ENCODE data around the gene TULP1. TPM values are rescaled to one million over a fixed set of nuclear protein-coding genes. Genes with fewer than 3 reads are reported as not detected.

The TULP1 gene
- total RNA-seq, 1 experiment from 2014 or later: not detected

DNA sequence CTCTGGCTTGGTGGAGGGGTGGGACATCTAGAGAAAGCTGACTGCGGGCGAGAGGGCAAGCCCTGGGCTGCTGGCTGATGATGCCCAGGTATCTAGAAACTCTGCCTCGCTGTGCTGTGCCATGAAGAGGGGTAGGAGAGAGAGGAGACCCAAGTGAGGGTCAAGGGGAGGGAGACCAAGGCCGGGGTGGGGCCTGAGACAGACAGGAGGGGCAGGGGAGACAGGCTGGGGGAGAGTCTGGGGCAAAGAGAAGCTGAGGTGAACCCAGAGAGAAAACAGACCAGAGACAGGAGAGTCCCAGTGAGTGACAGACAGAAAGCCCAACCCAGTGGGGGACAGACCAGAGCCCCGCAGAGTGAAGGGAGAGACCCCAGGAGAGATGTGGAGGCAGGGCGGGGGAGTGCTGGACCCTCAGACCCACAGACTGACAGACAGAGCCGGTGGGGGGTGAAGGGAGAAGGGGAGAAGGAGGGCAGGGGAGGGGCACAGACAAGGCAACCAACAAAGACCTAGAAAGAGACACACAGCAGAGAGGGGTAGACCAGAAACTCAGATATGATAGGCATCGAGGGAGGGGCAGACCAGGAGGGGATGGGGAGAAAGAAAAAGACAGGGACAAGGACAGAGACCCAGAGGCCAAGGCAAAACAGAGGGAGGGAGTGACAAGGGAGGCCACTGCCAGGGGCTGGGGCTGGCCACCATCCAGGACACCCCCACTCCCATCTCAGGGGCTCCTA lies 21.7 kb downstream of the TULP1 start (continued):
- TF ChIP-seq, protein P1, sequence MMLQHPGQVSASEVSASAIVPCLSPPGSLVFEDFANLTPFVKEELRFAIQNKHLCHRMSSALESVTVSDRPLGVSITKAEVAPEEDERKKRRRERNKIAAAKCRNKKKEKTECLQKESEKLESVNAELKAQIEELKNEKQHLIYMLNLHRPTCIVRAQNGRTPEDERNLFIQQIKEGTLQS (IDR thresholded peaks at IDR 0.05): no peak
- TF ChIP-seq, protein P2, sequence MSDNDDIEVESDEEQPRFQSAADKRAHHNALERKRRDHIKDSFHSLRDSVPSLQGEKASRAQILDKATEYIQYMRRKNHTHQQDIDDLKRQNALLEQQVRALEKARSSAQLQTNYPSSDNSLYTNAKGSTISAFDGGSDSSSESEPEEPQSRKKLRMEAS (IDR thresholded peaks at IDR 0.05): no peak

DNA sequence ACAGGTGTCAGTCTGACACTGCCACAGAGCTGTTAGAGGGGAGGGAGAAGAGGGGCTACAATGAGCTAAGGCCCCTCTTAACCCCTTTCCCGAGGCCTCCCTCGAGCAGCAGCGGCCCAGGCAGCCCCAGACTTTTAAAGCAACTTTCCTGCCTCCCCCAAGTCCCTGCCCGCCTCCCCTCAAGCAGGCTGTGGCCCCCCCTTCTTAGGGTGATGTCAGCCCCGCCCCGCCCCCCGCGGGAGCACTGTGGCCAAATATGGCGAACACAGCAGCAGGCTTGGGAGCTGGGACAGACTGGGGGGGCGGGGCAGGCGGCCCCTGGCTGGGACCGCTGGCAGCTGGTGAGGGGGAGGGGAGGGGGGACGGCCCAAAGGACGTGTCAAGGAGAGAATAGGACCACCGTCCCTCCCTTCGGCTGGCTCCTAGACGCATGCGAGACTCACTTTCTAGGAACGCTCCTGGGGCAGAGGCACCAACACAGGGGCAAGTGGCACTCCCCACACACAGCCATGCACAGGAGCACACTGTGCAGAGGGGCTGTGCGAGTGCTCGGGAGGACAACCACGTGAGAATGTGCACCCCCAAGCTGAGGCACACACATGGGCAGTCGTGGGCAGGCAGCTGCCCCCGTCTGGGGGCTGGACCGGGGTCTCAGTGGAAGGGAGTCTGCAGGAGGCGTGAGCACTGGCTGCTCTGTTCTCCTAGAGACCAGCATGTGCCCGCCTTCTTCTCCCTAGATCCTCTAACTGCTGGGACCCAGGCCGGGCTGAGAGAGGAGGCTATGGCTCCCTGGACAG lies 22.5 kb downstream of the TULP1 start:
- CTCF ChIA-PET: no interaction called here
- H2AFZ ChIP-seq (ENCODE audit: low read depth, low read length, poor library complexity, severe bottlenecking): no peak overlapping the region
- no peaks in the 10 kb centered on the region for H3K36me3 ChIP-seq (ENCODE audit: control insufficient read depth in 1 of 2, insufficient read depth in 2 of 2, low read length in 2 of 2)
- no peak overlapping the region for H3K27ac ChIP-seq (ENCODE audit: low read depth, low read length)
- DNase-seq (ENCODE audit: low read depth, low spot score): no peak
- RAD21 ChIA-PET (ENCODE audit: low non-redundant PET in 1 of 2, low total read pairs in 2 of 2, uncharacterized antibody in 2 of 2, unreplicated experiment in 2 of 2): no interaction called here
- intact Hi-C loops (cut with micrococcal nuclease): no loop called here
- no TSS peak for BruUV-seq (replicated peaks)
- TF ChIP-seq TCF7L2 (IDR thresholded peaks at IDR 0.05; ENCODE audit: borderline replicate concordance, extremely low read depth, insufficient read depth, insufficient read length) (no peak), SP1 (IDR thresholded peaks at IDR 0.05; ENCODE audit: low read depth) (no peak), SIN3A (IDR thresholded peaks at IDR 0.05; ENCODE audit: low read depth) (no peak)
- TF ChIP-seq, protein P3, sequence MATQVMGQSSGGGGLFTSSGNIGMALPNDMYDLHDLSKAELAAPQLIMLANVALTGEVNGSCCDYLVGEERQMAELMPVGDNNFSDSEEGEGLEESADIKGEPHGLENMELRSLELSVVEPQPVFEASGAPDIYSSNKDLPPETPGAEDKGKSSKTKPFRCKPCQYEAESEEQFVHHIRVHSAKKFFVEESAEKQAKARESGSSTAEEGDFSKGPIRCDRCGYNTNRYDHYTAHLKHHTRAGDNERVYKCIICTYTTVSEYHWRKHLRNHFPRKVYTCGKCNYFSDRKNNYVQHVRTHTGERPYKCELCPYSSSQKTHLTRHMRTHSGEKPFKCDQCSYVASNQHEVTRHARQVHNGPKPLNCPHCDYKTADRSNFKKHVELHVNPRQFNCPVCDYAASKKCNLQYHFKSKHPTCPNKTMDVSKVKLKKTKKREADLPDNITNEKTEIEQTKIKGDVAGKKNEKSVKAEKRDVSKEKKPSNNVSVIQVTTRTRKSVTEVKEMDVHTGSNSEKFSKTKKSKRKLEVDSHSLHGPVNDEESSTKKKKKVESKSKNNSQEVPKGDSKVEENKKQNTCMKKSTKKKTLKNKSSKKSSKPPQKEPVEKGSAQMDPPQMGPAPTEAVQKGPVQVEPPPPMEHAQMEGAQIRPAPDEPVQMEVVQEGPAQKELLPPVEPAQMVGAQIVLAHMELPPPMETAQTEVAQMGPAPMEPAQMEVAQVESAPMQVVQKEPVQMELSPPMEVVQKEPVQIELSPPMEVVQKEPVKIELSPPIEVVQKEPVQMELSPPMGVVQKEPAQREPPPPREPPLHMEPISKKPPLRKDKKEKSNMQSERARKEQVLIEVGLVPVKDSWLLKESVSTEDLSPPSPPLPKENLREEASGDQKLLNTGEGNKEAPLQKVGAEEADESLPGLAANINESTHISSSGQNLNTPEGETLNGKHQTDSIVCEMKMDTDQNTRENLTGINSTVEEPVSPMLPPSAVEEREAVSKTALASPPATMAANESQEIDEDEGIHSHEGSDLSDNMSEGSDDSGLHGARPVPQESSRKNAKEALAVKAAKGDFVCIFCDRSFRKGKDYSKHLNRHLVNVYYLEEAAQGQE (IDR thresholded peaks at IDR 0.05; ENCODE audit: low read depth): no peak
- no peaks in the 10 kb centered on the region for H3K9me3 ChIP-seq (ENCODE audit: control insufficient read depth in 1 of 2, insufficient read depth in 1 of 2, low read depth in 1 of 2, low read length in 2 of 2)
- 0 out of 2 replicates have a peak overlapping the region, but pooled peaks have one; percentile 14 for H3K9ac ChIP-seq (ENCODE audit: low read length)
- H3K79me2 ChIP-seq (ENCODE audit: insufficient read depth, low read length): peaks cover 62% of the 10 kb centered on the region
- POLR2A ChIA-PET: interaction anchor here (8.1 kb wide), 1 partner anchor 18 kb away, joined by 48 read pairs; no protein-coding TSS in a partner anchor
- no peaks in the 10 kb centered on the region for H3K27me3 ChIP-seq (ENCODE audit: insufficient read depth, low read length)
- H3K4me2 ChIP-seq (ENCODE audit: low read length): no peak overlapping the region
- no peaks in the 10 kb centered on the region for H4K20me1 ChIP-seq (ENCODE audit: insufficient read depth)
- H3K4me3 ChIP-seq (replicated peaks in 1 of 2; ENCODE audit: low read depth in 1 of 2, low read length in 2 of 2): no peak overlapping the region
- ATAC-seq: no peak
- no peaks in the 10 kb centered on the region for H3K9me2 ChIP-seq (ENCODE audit: insufficient read depth)
- H3K4me1 ChIP-seq (ENCODE audit: control insufficient read depth in 1 of 2, insufficient read depth in 2 of 2, low read length in 2 of 2): peaks cover 62 to 80% of the 10 kb centered on the region in 2 experiments

Measured in HCT116 (cell line).